Gastrocnemius medialis (tissue), 4 donors: ENCODE measurements around the gene SULT2A1.
"Not testable (repeated sequence)": the region's sequence is repeated elsewhere in the genome, so short reads cannot be mapped to it uniquely, and the experiment has no call there.

Source experiments
- CTCF ChIP-seq, 5 experiments: fragments of 450-650 bp in 3 of 5; fragments of 200-600 bp in 2 of 5; sonication (generic) in 2 of 5; IDR thresholded peaks in 4 of 5; conservative IDR thresholded peaks in 1 of 5; 1 replicate in 4 of 5; 2 replicates in 1 of 5; pipeline ENCODE4 v1.5.1; 2016 to 2019; ENCODE audit warnings: antibody characterized with exemption in 5 of 5, mild to moderate bottlenecking in 3 of 5, moderate library complexity in 3 of 5
- POLR2A ChIP-seq, 2 donors: fragments of 450-650 bp; IDR thresholded peaks; one replicate each; pipeline ENCODE4 v1.6.1; 2017; ENCODE audit warnings: antibody characterized with exemption in 2 of 2, mild to moderate bottlenecking in 2 of 2, moderate library complexity in 2 of 2

- not testable (repeated sequence) for TF ChIP-seq CTCF (IDR thresholded peaks at IDR 0.05 in 4 of 5, conservative IDR thresholded peaks at IDR 0.05 in 1 of 5); POLR2A (IDR thresholded peaks at IDR 0.05)
Measured at GRCh38 chr19:47928581-47928980, 42.5 kb upstream of the SULT2A1 start.
